GM12874 (cell line): Measurements from ENCODE around the gene ALKBH5.

Experiments used
- CTCF ChIP-seq: IDR thresholded peaks from 2 replicates; pipeline ENCODE4 v1.5.1; 2011; ENCODE audit warnings: low read depth, mild to moderate bottlenecking, control low read depth, low read length, moderate library complexity; ENCODE audit not compliant: insufficient read depth

The ALKBH5 gene

DNA sequence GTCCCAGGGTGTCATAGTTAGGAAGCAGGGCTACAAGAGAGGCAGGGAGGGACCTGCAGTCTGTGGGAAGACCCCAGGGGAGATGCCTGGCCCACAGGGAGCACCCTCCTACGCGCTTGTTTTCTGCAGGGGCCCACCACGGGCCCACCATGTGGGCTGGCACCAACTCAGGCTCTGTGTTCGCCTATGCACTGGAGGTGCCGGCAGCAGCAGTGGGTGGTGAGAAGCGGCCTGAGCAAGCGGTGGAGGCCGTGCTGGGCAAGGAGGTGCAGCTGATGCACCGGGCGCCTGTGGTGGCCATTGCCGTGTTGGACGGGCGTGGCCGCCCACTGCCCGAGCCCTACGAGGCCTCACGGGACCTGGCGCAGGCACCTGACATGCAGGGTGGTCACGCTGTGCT lies 56.8 kb downstream of the ALKBH5 start:
- TF ChIP-seq CTCF: no peak

GRCh38 chr17:18241229-18241871 lies 57.7 kb downstream of the ALKBH5 start:
- no peak for TF ChIP-seq CTCF

GRCh38 chr17:18245038-18245776 lies 61.6 kb downstream of the ALKBH5 start:
- TF ChIP-seq CTCF: no peak

DNA sequence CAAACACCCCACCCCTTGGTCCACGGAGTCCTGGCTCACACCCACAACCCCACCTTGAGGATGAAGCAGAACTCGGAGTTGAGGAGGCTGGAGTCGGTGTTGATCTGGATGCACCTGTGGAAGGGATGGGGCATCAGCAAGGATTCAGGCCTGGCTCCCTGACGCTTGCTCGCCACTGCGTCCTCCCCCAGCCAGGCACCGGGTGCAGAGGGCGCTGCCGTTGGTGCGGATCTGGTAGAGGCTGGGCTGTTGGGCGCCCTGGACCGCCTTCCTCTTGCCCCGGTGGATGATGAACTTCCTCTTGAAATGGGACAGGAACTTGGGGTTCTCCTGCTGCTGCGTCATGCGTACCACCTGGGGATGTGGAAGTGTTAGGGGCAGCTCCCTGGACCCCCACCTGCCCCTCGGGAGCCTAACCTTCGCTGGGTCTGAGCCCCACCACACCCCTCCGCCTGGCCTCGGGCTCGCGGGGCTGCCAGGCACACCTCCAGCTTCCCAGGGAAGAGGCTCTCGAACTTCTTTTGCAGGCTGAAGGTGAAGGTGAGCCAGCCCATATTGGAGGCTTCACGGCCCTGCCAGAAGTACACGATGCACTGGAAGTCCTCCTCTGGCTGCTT lies 62.6 kb downstream of the ALKBH5 start:
- no peak for TF ChIP-seq CTCF

DNA sequence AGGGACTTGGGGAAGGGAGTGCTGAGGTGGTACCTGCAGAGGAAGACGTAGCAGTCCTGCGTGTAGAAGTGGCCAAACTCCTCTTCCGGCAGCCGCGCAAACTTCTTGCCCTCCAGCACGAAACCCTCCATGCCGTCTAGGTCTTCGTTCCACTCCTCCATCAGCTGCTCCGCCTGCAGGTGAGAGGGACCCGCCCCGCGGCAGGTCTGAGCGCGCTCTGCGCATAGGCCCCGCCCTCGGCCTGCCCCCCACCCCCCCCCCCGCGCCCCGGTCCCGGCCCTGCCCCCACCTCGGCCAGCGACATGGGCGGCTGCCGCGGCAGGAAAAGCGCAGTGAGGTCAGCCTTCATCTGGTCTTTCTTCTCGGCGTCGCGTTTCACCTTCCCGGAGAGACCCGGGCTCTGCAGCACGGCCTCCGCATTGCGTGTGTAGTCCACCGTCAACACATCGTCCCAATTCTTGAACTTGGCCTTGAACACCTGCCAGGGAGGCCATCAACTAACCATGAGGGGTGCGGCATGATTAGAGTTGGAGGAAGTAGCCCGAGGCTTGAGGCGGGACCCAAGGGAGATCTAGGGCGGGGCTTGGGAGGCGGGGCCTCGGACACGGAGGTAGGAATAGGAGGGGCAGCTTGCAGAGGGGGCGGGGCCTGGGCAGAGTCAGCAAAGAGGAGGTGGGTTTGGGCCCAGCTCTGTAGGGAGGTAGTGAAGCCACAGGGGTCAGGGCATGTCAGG lies 63.4 kb downstream of the ALKBH5 start:
- no peak for TF ChIP-seq CTCF

GRCh38 chr17:18247613-18248001 lies 64.0 kb downstream of the ALKBH5 start:
- no peak for TF ChIP-seq CTCF

DNA sequence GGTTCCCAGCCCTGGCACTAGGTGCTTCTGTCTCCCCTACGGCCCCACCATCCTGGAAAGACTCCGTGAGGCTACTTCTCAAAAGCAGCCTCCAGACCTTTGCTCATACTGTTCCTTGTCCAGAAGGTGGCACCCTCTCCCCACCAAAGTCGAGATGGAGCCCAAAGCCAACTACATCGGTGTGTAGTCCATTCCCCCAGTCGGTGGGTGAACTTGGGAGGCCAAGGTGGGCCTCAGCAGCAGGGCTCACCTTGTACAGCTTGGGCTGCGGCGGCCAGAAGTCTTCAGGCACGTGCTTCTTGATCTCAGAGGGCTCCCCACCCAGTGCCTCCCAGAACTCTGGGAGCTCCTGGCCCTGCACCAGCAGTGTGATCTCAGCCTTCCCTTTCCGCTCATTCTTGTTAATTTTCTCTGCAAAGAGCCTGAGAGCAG lies 64.7 kb downstream of the ALKBH5 start:
- TF ChIP-seq CTCF: peak; percentile 72
